Fibroblast of pulmonary artery (primary cell): ENCODE measurements around the gene PANK4.

ENCODE experiments used
- DNase-seq: peaks from one replicate; pipeline ENCODE4 v3.0.0-alpha.2; 2010; ENCODE audit warnings: low read depth
- H3K4me3 ChIP-seq: replicated peaks from 2 replicates; pipeline ENCODE4 v1.5.1; 2011; ENCODE audit warnings: low read depth, mild to moderate bottlenecking, control low read depth, low read length, moderate library complexity
- TF ChIP-seq, protein P1 (sequence below): IDR thresholded peaks from 2 replicates; pipeline ENCODE4 v1.5.1; 2011; ENCODE audit warnings: mild to moderate bottlenecking, control low read depth, low read length, inconsistent platforms; ENCODE audit errors: missing control alignments

PANK4 gene

DNA sequence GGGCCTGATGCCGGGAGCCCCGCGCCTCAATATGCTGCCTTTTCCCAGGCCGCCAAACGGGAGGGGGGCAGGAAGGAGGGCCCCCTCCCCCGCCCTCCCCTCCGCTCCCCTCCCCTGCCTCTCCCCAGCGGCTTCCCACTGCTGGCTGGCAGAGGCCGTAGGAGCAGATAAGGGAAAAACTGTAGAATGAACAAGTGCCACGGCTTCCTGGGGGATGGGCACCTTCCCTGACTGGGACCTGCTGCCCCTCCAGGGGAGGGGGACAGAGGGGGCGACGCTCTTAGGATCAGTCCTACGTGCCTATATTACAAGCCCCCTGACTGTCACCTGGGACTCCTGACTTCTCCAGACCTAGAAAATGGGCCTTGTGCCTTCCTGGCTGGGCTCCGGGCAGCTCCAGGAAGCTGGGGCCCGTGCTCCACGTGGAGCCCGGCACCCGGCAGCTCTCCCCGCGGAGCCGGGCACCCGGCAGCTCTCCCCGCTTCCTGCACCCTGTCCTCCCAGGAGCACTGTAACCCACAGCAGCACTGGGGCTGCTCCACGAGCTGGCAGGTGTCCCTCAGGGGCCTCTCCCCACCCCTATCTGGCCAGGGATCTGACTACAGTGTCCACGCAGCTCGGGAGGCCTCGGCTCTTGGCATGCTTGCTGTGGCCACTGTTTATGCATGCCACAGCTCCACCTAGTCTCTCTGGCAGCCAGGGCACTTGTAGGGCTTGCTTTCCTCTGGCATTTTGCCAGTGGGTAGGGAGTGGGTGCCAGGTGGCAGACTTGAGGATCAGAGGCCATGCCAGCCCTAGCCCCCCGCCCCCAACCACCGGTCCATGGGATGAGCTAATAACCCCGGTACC lies 4.3 kb upstream of the PANK4 start:
- TF ChIP-seq, protein P1, sequence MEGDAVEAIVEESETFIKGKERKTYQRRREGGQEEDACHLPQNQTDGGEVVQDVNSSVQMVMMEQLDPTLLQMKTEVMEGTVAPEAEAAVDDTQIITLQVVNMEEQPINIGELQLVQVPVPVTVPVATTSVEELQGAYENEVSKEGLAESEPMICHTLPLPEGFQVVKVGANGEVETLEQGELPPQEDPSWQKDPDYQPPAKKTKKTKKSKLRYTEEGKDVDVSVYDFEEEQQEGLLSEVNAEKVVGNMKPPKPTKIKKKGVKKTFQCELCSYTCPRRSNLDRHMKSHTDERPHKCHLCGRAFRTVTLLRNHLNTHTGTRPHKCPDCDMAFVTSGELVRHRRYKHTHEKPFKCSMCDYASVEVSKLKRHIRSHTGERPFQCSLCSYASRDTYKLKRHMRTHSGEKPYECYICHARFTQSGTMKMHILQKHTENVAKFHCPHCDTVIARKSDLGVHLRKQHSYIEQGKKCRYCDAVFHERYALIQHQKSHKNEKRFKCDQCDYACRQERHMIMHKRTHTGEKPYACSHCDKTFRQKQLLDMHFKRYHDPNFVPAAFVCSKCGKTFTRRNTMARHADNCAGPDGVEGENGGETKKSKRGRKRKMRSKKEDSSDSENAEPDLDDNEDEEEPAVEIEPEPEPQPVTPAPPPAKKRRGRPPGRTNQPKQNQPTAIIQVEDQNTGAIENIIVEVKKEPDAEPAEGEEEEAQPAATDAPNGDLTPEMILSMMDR: no peak
- no peak overlapping the region for H3K4me3 ChIP-seq
- no peak for DNase-seq

DNA sequence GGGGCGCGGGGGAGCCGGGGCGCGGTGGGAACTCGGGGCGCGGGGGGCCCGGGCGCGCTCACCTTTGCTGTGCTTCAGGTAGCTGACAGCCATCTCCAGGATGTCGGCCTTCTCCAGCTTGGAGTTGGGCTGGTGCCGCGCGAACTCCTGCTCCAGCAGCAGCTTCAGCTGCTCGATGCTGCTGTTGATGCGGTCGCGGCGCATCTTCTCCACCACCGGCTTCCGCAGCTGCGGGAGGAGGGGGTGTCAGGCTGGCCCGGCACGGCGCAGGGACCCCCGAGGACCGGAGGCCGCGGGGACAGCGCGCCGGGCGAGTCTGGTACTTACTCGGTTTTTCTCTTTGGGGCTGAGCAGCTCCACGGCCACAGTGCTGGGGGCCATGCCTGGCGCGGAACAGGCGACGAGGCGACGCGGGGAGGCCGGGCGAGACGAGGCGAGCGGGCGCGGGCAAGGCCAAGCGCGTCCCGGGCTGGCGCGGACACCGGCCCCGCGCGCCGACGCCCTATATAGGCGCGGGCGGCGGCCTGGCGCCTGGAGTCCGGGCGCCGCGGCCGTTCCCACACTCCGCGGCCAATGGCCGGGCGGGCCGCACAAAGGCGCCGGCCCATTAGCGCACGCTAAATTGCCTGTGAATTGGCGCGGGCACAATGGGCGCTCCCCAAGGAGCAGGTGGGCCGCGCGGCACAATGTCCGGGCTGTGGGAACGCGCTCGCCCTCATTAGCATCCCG lies 3.6 kb upstream of the PANK4 start, which contains the start of gene HES5:
HES5 (minus strand) TSS at position 480 of the 729 bp plus-strand sequence; CDS start at position 381, 99 bp downstream.
- H3K4me3 ChIP-seq: no peak within 1 kb of the TSS
- no peak for DNase-seq
- TF ChIP-seq, protein P1: no peak

DNA sequence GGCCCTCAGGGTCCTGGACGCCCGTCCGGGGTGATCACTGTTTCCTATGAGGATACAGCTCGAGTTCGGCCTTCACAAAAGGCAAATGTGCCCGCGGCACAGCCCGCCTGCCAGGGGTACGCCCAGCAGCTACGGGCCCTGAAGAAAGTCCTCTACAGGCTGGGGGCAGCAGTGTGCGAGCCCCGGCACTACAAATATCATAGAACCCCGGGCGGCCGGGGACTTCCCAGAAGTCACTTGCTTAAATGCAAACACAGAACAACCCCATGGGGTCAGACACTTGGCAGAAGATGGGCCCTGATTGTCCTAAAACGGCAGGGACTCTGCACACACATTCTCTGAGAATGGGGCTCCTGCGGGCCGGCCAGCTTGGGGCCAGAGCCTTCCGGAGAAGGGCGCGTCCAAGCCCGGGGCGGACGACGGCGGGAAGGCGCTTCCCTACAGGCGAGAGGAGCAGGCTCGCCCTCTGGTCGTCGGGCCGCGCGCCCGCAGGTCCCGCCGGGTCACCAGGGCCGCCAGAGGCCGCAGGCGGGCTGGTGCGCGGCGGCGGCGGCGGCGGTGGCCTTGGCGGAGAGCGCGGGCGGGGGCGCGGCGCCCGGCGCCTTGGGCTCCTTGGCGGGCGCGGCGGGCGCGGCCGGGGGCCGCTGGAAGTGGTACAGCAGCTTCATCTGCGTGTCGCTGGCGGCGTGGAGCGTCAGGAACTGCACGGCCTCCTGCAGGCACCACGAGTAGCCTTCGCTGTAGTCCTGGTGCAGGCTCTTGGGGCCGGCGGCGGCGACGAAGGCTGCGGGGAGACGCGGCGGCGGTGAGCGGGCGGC lies 2.8 kb upstream of the PANK4 start:
- H3K4me3 ChIP-seq: no peak overlapping the region
- DNase-seq: no peak
- TF ChIP-seq, protein P1: no peak

DNA sequence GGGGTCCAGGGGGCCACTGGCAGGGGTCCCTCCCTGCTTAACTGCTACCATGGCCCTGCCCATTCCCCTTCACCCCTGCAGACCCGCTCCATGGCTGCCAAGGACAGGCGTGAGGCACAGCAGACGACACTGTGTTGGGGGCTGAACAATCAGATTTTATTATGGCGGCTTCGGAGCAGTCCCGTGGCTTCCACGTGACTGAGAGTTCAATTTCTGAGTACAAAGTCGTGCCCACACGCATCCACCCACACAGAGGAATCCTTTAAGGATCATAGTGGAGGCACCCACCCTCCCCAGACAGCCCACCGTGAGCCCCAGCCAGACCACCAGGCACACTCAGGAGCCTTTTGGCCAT lies 2.2 kb upstream of the PANK4 start:
- no peak overlapping the region for H3K4me3 ChIP-seq
- no peak for DNase-seq
- TF ChIP-seq, protein P1: no peak

DNA sequence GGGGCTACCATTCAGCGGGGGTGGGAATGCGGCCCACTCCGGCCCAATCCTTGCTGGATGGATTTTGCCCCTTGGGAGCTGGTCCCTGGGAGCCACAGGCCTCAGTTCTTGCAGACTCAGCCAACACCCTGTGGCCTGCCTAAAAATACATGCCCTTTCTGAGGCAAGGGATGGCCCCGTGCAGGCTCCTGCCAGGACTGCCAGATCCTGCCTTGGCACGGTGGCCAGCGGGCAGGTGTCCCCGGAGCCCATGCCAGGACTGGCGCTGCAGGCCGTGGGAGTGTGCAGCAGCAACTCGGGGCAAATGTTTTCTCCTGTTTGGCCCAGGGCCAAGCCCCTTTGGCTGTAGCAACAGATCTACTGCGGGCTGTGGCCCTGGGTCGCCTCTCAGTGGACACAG lies 1.6 kb upstream of the PANK4 start:
- TF ChIP-seq, protein P1: no peak
- no peak for DNase-seq
- no peak overlapping the region for H3K4me3 ChIP-seq

DNA sequence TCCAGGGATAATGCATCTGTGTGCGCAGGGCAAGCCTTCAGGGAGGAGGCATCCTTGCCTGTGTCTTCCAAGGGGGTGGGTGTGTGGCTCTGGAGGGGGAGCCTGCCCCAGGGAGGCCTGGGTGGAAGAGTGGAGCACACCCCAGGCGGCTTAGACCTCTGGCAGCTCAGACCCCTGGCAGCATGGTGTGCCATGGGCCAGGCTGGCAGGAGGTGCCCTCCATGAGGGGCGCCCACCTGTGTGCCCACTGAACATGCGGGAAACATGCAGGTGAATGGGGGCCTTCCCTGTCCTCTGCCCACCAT lies 1.1 kb upstream of the PANK4 start:
- H3K4me3 ChIP-seq: no peak overlapping the region
- TF ChIP-seq, protein P1: no peak
- no peak for DNase-seq
